GM12872 (cell line): Measurements from ENCODE around the gene DNMT3B.

Experiments used
- TF ChIP-seq, protein P1 (sequence below): IDR thresholded peaks from 3 replicates; pipeline ENCODE4 v1.5.1; 2011; ENCODE audit warnings: low read depth, mild to moderate bottlenecking, low read length, moderate library complexity; ENCODE audit not compliant: insufficient read depth

The DNMT3B gene

DNA sequence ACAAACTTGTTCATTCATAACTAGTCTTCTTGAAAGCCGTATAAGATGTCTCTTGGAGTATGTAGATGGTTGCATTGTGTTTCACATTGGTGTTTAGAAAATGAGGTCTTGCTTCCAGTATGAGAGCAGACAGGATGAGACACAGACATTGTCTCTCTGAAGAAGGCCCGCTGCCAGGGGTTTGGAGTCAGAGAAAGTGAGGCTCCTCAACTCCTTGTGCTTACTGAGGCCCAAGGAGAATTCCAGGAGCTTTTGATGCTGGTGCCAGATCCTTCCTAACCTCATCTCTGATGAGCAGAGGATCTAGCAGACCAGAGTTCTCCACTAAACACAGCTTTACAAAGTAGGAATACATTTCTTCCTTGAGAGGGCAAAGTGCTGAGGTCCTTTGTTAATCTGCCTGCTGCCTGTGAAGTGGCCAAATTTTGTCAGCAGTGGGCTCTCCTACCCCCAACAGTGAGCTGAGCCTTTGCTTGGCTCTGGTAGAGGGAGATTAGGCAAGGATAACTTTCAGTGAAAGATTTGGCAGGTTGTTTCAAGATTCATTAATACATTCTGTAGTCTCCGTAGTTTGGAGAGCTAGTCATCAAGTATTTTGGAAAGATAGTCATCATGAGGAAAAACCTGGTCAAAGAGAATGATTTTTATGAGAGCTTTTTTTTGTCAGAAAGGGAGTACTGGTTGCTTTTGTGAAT is 67.3 kb downstream of the DNMT3B start:
- TF ChIP-seq, protein P1, sequence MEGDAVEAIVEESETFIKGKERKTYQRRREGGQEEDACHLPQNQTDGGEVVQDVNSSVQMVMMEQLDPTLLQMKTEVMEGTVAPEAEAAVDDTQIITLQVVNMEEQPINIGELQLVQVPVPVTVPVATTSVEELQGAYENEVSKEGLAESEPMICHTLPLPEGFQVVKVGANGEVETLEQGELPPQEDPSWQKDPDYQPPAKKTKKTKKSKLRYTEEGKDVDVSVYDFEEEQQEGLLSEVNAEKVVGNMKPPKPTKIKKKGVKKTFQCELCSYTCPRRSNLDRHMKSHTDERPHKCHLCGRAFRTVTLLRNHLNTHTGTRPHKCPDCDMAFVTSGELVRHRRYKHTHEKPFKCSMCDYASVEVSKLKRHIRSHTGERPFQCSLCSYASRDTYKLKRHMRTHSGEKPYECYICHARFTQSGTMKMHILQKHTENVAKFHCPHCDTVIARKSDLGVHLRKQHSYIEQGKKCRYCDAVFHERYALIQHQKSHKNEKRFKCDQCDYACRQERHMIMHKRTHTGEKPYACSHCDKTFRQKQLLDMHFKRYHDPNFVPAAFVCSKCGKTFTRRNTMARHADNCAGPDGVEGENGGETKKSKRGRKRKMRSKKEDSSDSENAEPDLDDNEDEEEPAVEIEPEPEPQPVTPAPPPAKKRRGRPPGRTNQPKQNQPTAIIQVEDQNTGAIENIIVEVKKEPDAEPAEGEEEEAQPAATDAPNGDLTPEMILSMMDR: no peak

DNA sequence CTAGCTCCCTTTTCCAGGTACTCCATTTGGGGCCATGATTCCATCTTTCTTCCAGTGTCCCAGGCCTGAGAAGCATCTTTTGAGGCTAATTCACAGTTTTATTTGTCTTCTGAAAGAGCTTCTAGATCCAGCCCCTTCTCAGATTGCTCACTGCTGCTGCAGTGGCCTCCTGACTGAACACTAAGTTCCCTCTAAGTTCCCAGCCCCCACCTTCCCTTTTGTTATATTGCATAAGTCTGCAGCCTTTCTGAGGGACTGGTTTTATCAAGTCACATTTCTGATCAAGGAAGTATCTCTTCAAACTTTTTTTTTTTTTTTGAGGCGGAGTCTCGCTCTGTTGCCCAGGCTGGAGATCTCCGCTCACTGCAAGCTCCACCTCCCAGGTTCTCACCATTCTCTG is 68.3 kb downstream of the DNMT3B start:
- TF ChIP-seq, protein P1: no peak

DNA sequence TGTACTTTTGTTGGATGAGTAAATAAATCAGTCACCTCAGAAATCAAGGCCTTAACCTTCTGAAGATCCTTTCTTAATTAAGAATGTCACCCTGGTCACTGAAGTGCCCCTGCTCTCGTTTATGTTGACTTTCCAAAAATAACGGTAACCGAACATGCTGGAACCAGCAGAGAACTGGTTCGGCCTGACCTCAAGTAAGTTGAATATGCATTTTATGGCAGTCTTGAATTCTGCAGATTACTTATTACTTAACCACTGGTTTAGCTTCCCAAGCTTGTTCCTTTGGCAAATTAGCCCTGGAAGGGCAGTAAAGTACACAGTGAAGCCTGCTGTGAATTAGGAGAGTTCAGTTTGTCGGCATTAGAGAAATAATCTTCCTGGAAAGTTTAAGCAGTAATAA is 69.8 kb downstream of the DNMT3B start:
- TF ChIP-seq, protein P1: no peak

DNA sequence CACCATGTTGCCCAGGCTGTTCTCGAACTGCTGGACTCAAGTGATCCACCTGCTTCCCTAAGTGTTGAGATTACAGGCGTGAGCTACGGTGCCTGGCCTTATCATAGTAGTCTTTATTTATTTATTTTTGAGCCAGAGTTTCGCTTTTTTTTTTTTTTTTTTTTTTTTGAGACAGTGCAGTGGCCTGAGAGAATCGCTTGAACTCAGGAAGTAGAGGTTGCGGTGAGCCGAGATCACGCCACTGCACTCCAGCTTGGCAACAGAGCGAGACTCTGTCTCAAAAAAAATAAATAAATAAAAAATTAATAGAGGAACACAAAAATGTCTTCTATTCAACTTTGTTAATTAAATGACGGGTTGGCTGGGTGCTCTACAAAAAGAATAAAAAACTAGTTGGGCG is 70.5 kb downstream of the DNMT3B start:
- TF ChIP-seq, protein P1: no peak

DNA sequence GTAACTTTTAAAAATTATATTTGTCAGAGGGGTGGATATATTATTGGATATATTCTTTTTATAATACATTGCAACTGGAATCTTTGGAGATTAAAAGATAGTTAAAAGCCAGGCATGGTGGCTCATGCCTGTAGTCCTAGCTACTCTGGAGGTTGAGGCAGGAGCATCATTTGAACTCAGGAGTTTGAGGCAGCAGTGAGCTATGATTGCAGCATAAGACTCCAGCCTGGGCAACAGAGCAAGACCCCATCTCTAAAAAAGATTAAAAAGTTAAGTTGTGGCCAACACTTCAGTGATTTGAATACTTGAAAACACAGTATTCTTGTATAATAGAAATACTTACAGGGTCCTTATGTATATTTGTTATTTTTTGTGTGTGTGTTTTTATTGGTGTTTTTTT is 72.8 kb downstream of the DNMT3B start:
- TF ChIP-seq, protein P1: no peak

DNA sequence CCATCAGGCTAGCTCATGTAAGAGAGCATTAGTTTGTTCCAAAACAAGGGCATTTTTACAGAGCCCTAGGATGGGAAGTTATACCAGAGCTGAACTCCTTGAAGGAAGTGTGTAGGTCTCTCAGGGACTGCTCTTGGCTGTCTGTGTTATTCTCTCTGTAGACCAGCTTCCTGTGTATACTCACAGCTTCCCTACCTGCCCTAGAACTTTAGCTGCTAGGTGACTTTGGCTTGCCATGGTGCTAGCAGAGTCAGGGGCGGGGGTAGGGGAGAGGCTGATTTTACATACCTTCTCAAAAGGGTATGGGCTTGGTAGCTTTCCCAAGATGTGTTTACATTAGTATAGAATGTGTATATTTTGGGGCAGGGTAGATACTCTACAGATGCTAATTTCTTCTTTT is 75.0 kb downstream of the DNMT3B start:
- TF ChIP-seq, protein P1: no peak

DNA sequence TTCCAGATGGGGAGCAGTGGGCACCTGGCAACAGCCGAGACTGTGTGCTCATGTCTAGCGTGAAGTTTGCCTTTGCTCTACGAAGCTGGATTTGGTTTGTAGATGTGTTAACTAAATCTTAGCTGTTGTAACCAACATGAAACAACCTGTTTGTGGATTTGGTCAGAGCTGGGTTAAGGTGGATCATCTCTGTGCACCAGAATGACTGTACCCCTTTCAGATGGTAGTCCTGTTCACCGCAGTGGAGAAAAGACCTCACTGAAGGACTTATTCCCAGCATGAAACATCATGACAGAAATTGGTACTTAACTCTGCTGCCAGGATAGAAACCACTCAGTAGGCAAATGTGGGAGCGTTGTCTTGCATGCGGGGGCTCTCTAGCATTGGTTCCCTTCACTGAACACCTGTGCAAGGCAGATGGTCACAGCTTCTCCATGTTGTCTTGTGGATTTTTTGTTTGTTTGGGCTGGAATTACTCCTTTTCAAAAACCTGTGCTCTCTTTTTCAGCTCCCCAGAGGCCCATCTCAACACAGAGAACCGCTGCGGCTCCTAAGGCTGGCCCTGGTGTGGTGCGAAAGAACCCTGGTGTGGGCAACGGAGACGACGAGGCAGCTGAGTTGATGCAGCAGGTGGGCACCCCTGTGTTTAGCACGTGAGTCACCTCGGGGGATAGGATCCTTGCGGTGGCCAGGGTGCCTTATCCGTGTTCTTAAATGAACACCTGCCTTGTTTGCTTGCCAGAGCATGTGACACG is 77.2 kb downstream of the DNMT3B start:
- TF ChIP-seq, protein P1: no peak
